Measurements from ENCODE around the gene MALSU1. TPM values are rescaled to one million over a fixed set of nuclear protein-coding genes. Genes with fewer than 3 reads are reported as not detected.

Gene MALSU1
- total RNA-seq, 1 donor from 2014 or later = 50.7 TPM

- no peak for DNase-seq (ENCODE audit: low read depth in 2 of 2)
Observed at GRCh38 chr7:23358152-23358674, 59.1 kb downstream of the MALSU1 start.

Other genes with a start within 250 kb of the MALSU1 start
- 17.7 and 19.7 TPM in 2 replicates for gene KLHL7, start 193.6 kb upstream of the MALSU1 start, total RNA-seq
- gene NUP42, start 117.3 kb upstream of the MALSU1 start, total RNA-seq = 20.0 and 24.0 TPM in 2 replicates
- 0.13 TPM in 1 of 2 replicates, not detected in the other for gene GPNMB, start 52.6 kb upstream of the MALSU1 start, total RNA-seq
- 4.3 and 12.3 TPM in 2 replicates for gene IGF2BP3, start 171.2 kb downstream of the MALSU1 start, total RNA-seq
- 24.9 and 29.3 TPM in 2 replicates for gene TRA2A, start 232.6 kb downstream of the MALSU1 start, total RNA-seq